AG10803 (cell line): ENCODE measurements around the gene TBC1D3G.
"Not testable (repeated sequence)": the region's sequence is repeated elsewhere in the genome, so short reads cannot be mapped to it uniquely, and the experiment has no call there.

Experiments
- DNase-seq: peaks from one replicate; pipeline ENCODE4 v3.0.0; 2010; ENCODE audit warnings: low read depth
- H3K4me3 ChIP-seq: 2 replicates; pipeline ENCODE4 v1.5.1; 2011; ENCODE audit warnings: mild to moderate bottlenecking, low read length, control low read depth

TBC1D3G gene

GRCh38 chr17:36323584-36323983 lies at the start of gene TBC1D3G:
TBC1D3G (plus strand) TSS chr17:36323884; CDS start chr17:36325412, 1,528 bp downstream.
- not testable (repeated sequence) for H3K4me3 ChIP-seq, DNase-seq

GRCh38 chr17:36283256-36283655 lies 40.4 kb upstream of the TBC1D3G start:
- not testable (repeated sequence) for H3K4me3 ChIP-seq, DNase-seq

GRCh38 chr17:36284219-36284618 lies 39.5 kb upstream of the TBC1D3G start:
- not testable (repeated sequence) for DNase-seq, H3K4me3 ChIP-seq

GRCh38 chr17:36289965-36290612 lies 33.6 kb upstream of the TBC1D3G start:
- DNase-seq, H3K4me3 ChIP-seq: not testable (repeated sequence)

- DNase-seq, H3K4me3 ChIP-seq: not testable (repeated sequence)
These were observed 28.5 kb upstream of the TBC1D3G start for GRCh38 chr17:36295161-36295560.

GRCh38 chr17:36315736-36316135 lies 7.9 kb upstream of the TBC1D3G start:
- not testable (repeated sequence) for DNase-seq

GRCh38 chr17:36362496-36362895 lies 38.8 kb downstream of the TBC1D3G start:
- H3K4me3 ChIP-seq, DNase-seq: not testable (repeated sequence)

More at GRCh38 chr17:36315736-36316135, 7.9 kb upstream of the TBC1D3G start:
- not testable (repeated sequence) for H3K4me3 ChIP-seq

GRCh38 chr17:36375938-36376337 lies 52.3 kb downstream of the TBC1D3G start:
- DNase-seq, H3K4me3 ChIP-seq: not testable (repeated sequence)
